Caco-2 (cell line): ENCODE results near the gene KCNH5. TPM values are rescaled to one million over a fixed set of nuclear protein-coding genes. Genes with fewer than 3 reads are reported as not detected.

Source experiments
- BruUV-seq: library from RNA; stranded (reverse); fragments of 400-500 nt; replicated peaks from 2 replicates; lab custom pipeline; 2021; lab: Mats Ljungman, UMichigan
- CTCF ChIA-PET: fragments of 300-600 bp; sonication (Branson Sonifier 250); formaldehyde crosslinking; loops from one replicate; lab custom pipeline; 2022; ENCODE audit warnings: antibody characterized with exemption; lab: Charles Lee
- POLR2A ChIA-PET: fragments of 300-600 bp; sonication (Branson Sonifier 250); formaldehyde crosslinking; loops from one replicate; lab custom pipeline; 2022; ENCODE audit warnings: antibody characterized with exemption; lab: Charles Lee
- DNase-seq, 2 experiments: peaks; one replicate each; pipeline versions ENCODE4 v3.0.0 to v3.0.0-alpha.2; 2020 to 2022
- H3K27me3 ChIP-seq: replicated peaks from 2 replicates; pipeline ENCODE4 v1.6.0; 2011; ENCODE audit warnings: low read length; ENCODE audit not compliant: control insufficient read depth, insufficient read depth
- H3K36me3 ChIP-seq: 2 replicates; pipeline ENCODE4 v1.5.1; 2011; ENCODE audit warnings: low read length; ENCODE audit not compliant: control insufficient read depth, insufficient read depth
- H3K4me1 ChIP-seq: fragments of 250-450 bp; sonication (Bioruptor Pico); 2 replicates; pipeline ENCODE4 v1.5.1; 2020; ENCODE audit warnings: mild to moderate bottlenecking
- H3K4me3 ChIP-seq: 2 replicates; pipeline ENCODE4 v1.5.1; 2011; ENCODE audit warnings: low read depth, mild to moderate bottlenecking, control low read depth, low read length
- H3K9me3 ChIP-seq: fragments of 250-450 bp; sonication (Bioruptor Pico); 2 replicates; pipeline ENCODE4 v1.5.1; 2020; ENCODE audit warnings: mild to moderate bottlenecking, moderate library complexity
- H3K27ac Mint-ChIP-seq: one replicate; pipeline ENCODE4 v1.8.0; 2022; ENCODE audit warnings: mixed read lengths; ENCODE audit not compliant: unreplicated experiment
- H3K27me3 Mint-ChIP-seq: one replicate; pipeline ENCODE4 v1.8.0; 2022; ENCODE audit warnings: mixed read lengths; ENCODE audit not compliant: insufficient read depth, unreplicated experiment
- H3K36me3 Mint-ChIP-seq: one replicate; pipeline ENCODE4 v1.8.0; 2022; ENCODE audit warnings: mild to moderate bottlenecking, mixed read lengths; ENCODE audit not compliant: insufficient read depth, unreplicated experiment
- H3K4me1 Mint-ChIP-seq: one replicate; pipeline ENCODE4 v1.8.0; 2022; ENCODE audit warnings: low read depth, mixed read lengths; ENCODE audit not compliant: unreplicated experiment
- H3K4me3 Mint-ChIP-seq: one replicate; pipeline ENCODE4 v1.8.0; 2022; ENCODE audit warnings: mild to moderate bottlenecking, moderate library complexity, mixed read lengths; ENCODE audit not compliant: unreplicated experiment
- H3K9me3 Mint-ChIP-seq: one replicate; pipeline ENCODE4 v1.8.0; 2022; ENCODE audit warnings: mixed read lengths; ENCODE audit not compliant: unreplicated experiment
- CTCF ChIP-seq, 2 experiments: fragments of 200-600 bp in 1 of 2; IDR thresholded peaks; 1 replicate in 1 of 2; 2 replicates in 1 of 2; pipeline versions ENCODE4 v1.5.1 to v1.8.0; 2011 to 2022; ENCODE audit warnings: antibody characterized with exemption in 1 of 2, control low read depth in 1 of 2, inconsistent platforms in 1 of 2, low read depth in 1 of 2, low read length in 1 of 2, mild to moderate bottlenecking in 1 of 2, moderate library complexity in 1 of 2; ENCODE audit not compliant: insufficient read depth in 1 of 2, severe bottlenecking in 1 of 2, unreplicated experiment in 1 of 2
- intact Hi-C: fragments of 100-400 bp; cut with micrococcal nuclease; formaldehyde crosslinking; loops from one replicate; pipeline ENCODE4 v1.10.0; 2022; ENCODE audit not compliant: unreplicated experiment
- total RNA-seq: library from RNA; stranded (reverse); gene quantifications from 2 replicates; pipeline ENCODE4 v1.2.3, GENCODE V29; 2022

KCNH5 gene
- total RNA-seq, 1 experiment from 2014 or later: not detected

DNA sequence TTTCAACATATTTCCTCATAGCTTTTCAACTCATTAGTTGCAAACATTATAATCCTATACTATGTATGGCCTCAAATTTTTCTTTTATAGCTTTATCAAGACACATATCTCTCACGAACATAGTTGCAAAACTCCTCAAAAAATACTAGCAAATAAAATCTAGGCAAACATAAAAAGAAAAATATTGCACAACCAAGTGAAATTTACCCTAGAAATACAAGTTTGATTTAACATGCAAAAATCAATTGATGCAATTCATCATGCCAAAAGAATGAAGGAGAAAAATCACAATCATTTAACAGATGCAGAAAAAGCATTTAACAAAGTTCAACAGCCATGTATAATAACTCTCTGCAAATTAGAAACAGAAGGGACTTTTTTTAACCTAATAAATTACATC is 33.3 kb upstream of the KCNH5 start:
- ChIA-PET CTCF (no interaction called here), POLR2A (no interaction called here)
- H3K36me3 ChIP-seq: no peaks in the 10 kb centered on the region
- no peaks in the 10 kb centered on the region for H3K4me1 Mint-ChIP-seq
- no peak overlapping the region for H3K27ac Mint-ChIP-seq
- H3K9me3 Mint-ChIP-seq: no peaks in the 10 kb centered on the region
- no peak for DNase-seq
- no peaks in the 10 kb centered on the region for H3K36me3 Mint-ChIP-seq
- TF ChIP-seq CTCF (IDR thresholded peaks at IDR 0.05; ENCODE audit: insufficient read depth in 1 of 2, low read depth in 1 of 2, low read length in 1 of 2, severe bottlenecking in 1 of 2, unreplicated experiment in 1 of 2): no peak
- no peaks in the 10 kb centered on the region for H3K27me3 Mint-ChIP-seq
- H3K27me3 ChIP-seq: no peaks in the 10 kb centered on the region
- intact Hi-C loops: no loop called here
- no TSS peak for BruUV-seq
- no peak overlapping the region for H3K4me3 Mint-ChIP-seq
- H3K9me3 ChIP-seq: no peaks in the 10 kb centered on the region
- H3K4me3 ChIP-seq: no peak overlapping the region
- H3K4me1 ChIP-seq: no peaks in the 10 kb centered on the region

DNA sequence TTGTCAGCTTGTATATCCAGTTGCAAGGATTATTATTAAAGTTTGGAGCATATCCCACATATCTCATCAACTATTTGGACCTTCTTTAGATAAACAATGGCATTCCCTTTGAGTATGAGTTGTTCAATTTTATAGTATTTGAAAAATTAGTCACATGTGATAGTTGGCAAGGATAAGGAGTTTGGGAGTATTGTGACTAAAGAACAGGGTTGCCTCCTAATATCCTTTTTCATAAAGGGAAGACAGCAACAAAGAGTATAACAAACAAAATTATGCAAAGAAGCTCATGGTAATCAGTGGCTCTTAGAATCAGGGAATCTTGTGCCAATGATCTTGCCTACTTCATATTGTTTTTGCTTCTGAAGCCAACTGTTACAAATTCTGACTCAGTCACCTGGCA is 31.2 kb upstream of the KCNH5 start:
- ChIA-PET CTCF (no interaction called here), POLR2A (no interaction called here)
- Mint-ChIP-seq H3K27ac (no peak overlapping the region), H3K4me3 (no peak overlapping the region), H3K9me3 (no peaks in the 10 kb centered on the region), H3K4me1 (no peaks in the 10 kb centered on the region), H3K27me3 (no peaks in the 10 kb centered on the region), H3K36me3 (no peaks in the 10 kb centered on the region)
- H3K27me3 ChIP-seq: no peaks in the 10 kb centered on the region
- intact Hi-C loops: no loop called here
- BruUV-seq: no TSS peak
- no peak for DNase-seq
- no peaks in the 10 kb centered on the region for H3K9me3 ChIP-seq
- no peak for TF ChIP-seq CTCF (IDR thresholded peaks at IDR 0.05; ENCODE audit: insufficient read depth in 1 of 2, low read depth in 1 of 2, low read length in 1 of 2, severe bottlenecking in 1 of 2, unreplicated experiment in 1 of 2)
- no peaks in the 10 kb centered on the region for H3K36me3 ChIP-seq
- H3K4me1 ChIP-seq: no peaks in the 10 kb centered on the region
- H3K4me3 ChIP-seq: no peak overlapping the region

GRCh38 chr14:63055631-63056030 is 10.4 kb upstream of the KCNH5 start:
- H3K27me3 ChIP-seq: no peaks in the 10 kb centered on the region
- ChIA-PET CTCF (no interaction called here), POLR2A (no interaction called here)
- no peaks in the 10 kb centered on the region; the same call in 1 of the 2 replicates for H3K9me3 ChIP-seq
- no peaks in the 10 kb centered on the region for H3K9me3 Mint-ChIP-seq
- BruUV-seq: no TSS peak
- TF ChIP-seq CTCF (IDR thresholded peaks at IDR 0.05; ENCODE audit: insufficient read depth in 1 of 2, low read depth in 1 of 2, low read length in 1 of 2, severe bottlenecking in 1 of 2, unreplicated experiment in 1 of 2): no peak
- no peaks in the 10 kb centered on the region for H3K36me3 ChIP-seq
- intact Hi-C loops: no loop called here
- no peak overlapping the region for H3K27ac Mint-ChIP-seq
- no peaks in the 10 kb centered on the region for H3K4me1 ChIP-seq
- H3K36me3 Mint-ChIP-seq: no peaks in the 10 kb centered on the region
- no peak overlapping the region for H3K4me3 ChIP-seq
- H3K4me3 Mint-ChIP-seq: no peak overlapping the region
- no peak for DNase-seq
- no peaks in the 10 kb centered on the region for H3K27me3 Mint-ChIP-seq
- no peaks in the 10 kb centered on the region for H3K4me1 Mint-ChIP-seq
